H9 (cell line): ENCODE data around the gene KIF13A. TPM values are rescaled to one million over a fixed set of nuclear protein-coding genes. Genes with fewer than 3 reads are reported as not detected.

Source experiments
- DNase-seq: peaks from one replicate; pipeline ENCODE4 v3.0.0-alpha.2; 2017
- H2AFZ ChIP-seq: one replicate; pipeline ENCODE4 v1.6.1; 2013; ENCODE audit warnings: mild to moderate bottlenecking, low read length, control low read depth, moderate library complexity
- H2AK5ac ChIP-seq: 2 replicates; pipeline ENCODE4 v1.6.1; 2013; ENCODE audit warnings: low read length, control low read depth, mixed read lengths; ENCODE audit not compliant: insufficient read length
- H2BK120ac ChIP-seq: one replicate; pipeline ENCODE4 v1.6.1; 2013; ENCODE audit warnings: low read depth, mild to moderate bottlenecking, low read length, control low read depth, inconsistent platforms; ENCODE audit not compliant: poor library complexity, severe bottlenecking
- H2BK12ac ChIP-seq: 2 replicates; pipeline ENCODE4 v1.6.1; 2013; ENCODE audit warnings: low read length, control low read depth, mixed read lengths, low read depth; ENCODE audit not compliant: insufficient read length
- H2BK15ac ChIP-seq: 2 replicates; pipeline ENCODE4 v1.6.1; 2013; ENCODE audit warnings: low read depth, low read length, control low read depth
- H2BK20ac ChIP-seq: one replicate; pipeline ENCODE4 v1.6.1; 2013; ENCODE audit warnings: low read depth, mild to moderate bottlenecking, low read length, control low read depth, inconsistent platforms; ENCODE audit not compliant: poor library complexity, severe bottlenecking
- H2BK5ac ChIP-seq: 2 replicates; pipeline ENCODE4 v1.6.1; 2013; ENCODE audit warnings: low read length, control low read depth, mixed read lengths; ENCODE audit not compliant: insufficient read length
- H3K14ac ChIP-seq: 2 replicates; pipeline ENCODE4 v1.6.1; 2013; ENCODE audit warnings: low read length, control low read depth; ENCODE audit not compliant: insufficient read depth
- H3K18ac ChIP-seq: 2 replicates; pipeline ENCODE4 v1.6.1; 2013; ENCODE audit warnings: low read depth, mild to moderate bottlenecking, mixed read lengths, low read length, control low read depth; ENCODE audit not compliant: insufficient read length
- H3K23ac ChIP-seq: 2 replicates; pipeline ENCODE4 v1.6.1; 2013; ENCODE audit warnings: low read length, control low read depth, mixed read lengths, low read depth; ENCODE audit not compliant: insufficient read length
- H3K23me2 ChIP-seq: 2 replicates; pipeline ENCODE4 v1.6.1; 2013; ENCODE audit warnings: low read depth, mild to moderate bottlenecking, mixed read lengths, low read length, control low read depth; ENCODE audit not compliant: insufficient read length, poor library complexity, severe bottlenecking
- H3K27ac ChIP-seq: 2 replicates; pipeline ENCODE4 v1.5.1; 2013; ENCODE audit warnings: low read length, control low read depth, mixed read lengths, low read depth; ENCODE audit not compliant: insufficient read length
- H3K27me3 ChIP-seq: 2 replicates; pipeline ENCODE4 v1.6.1; 2013; ENCODE audit warnings: low read length, control low read depth, inconsistent platforms; ENCODE audit not compliant: insufficient read depth
- H3K4ac ChIP-seq: 2 replicates; pipeline ENCODE4 v1.6.1; 2013; ENCODE audit warnings: low read depth, mild to moderate bottlenecking, control low read depth, inconsistent platforms, low read length, moderate library complexity
- H3K4me1 ChIP-seq: 2 replicates; pipeline ENCODE4 v1.6.1; 2013; ENCODE audit warnings: low read length, control low read depth, inconsistent platforms; ENCODE audit not compliant: insufficient read depth
- H3K4me2 ChIP-seq: 2 replicates; pipeline ENCODE4 v1.6.1; 2013; ENCODE audit warnings: low read length, control low read depth, mixed read lengths; ENCODE audit not compliant: insufficient read length, insufficient read depth
- H3K56ac ChIP-seq: 2 replicates; pipeline ENCODE4 v1.6.1; 2013; ENCODE audit warnings: low read depth, mild to moderate bottlenecking, mixed read lengths, low read length, control low read depth; ENCODE audit not compliant: insufficient read length
- H3K79me1 ChIP-seq: 2 replicates; pipeline ENCODE4 v1.6.1; 2013; ENCODE audit warnings: low read depth, mild to moderate bottlenecking, moderate library complexity, low read length, control low read depth, inconsistent platforms; ENCODE audit not compliant: insufficient read depth, poor library complexity, severe bottlenecking
- H3K79me2 ChIP-seq: 2 replicates; pipeline ENCODE4 v1.6.1; 2013; ENCODE audit warnings: low read length, control low read depth, inconsistent platforms; ENCODE audit not compliant: insufficient read depth
- H3K9ac ChIP-seq: 2 replicates; pipeline ENCODE4 v1.6.1; 2013; ENCODE audit warnings: low read length, control low read depth, mixed read lengths; ENCODE audit not compliant: insufficient read length; ENCODE audit errors: extremely low read depth
- H3K9me3 ChIP-seq: one replicate; pipeline ENCODE4 v1.6.1; 2013; ENCODE audit warnings: low read depth, low read length, inconsistent platforms; ENCODE audit not compliant: control insufficient read depth
- H3T11ph ChIP-seq: one replicate; pipeline ENCODE4 v1.6.1; 2013; ENCODE audit warnings: mild to moderate bottlenecking, low read length, control low read depth, inconsistent platforms
- H4K20me1 ChIP-seq: one replicate; pipeline ENCODE4 v1.6.1; 2013; ENCODE audit not compliant: control insufficient read depth, insufficient read length, insufficient read depth
- H4K5ac ChIP-seq: 2 replicates; pipeline ENCODE4 v1.6.1; 2013; ENCODE audit warnings: low read depth, mild to moderate bottlenecking, mixed read lengths, low read length, control low read depth; ENCODE audit not compliant: insufficient read length
- H4K8ac ChIP-seq: replicated peaks from 2 replicates; pipeline ENCODE4 v1.6.1; 2013; ENCODE audit warnings: low read length, control low read depth, mixed read lengths, low read depth; ENCODE audit not compliant: insufficient read length
- H4K91ac ChIP-seq: 2 replicates; pipeline ENCODE4 v1.6.1; 2013; ENCODE audit warnings: low read depth, mild to moderate bottlenecking, moderate library complexity, mixed read lengths, low read length, control low read depth; ENCODE audit not compliant: insufficient read length
- H3K27ac Mint-ChIP-seq, 3 experiments: 2 replicates in 2 of 3; 3 replicates in 1 of 3; pipeline ENCODE4 v1.8.0; 2020 to 2021; ENCODE audit warnings: mixed read lengths in 3 of 3, mild to moderate bottlenecking in 1 of 3, moderate library complexity in 1 of 3
- H3K27me3 Mint-ChIP-seq: 2 replicates; pipeline ENCODE4 v1.8.0; 2021; ENCODE audit warnings: low read depth, mild to moderate bottlenecking, moderate library complexity, mixed read lengths
- H3K36me3 Mint-ChIP-seq, 3 experiments: 2 replicates in 2 of 3; 3 replicates in 1 of 3; pipeline ENCODE4 v1.8.0; 2020 to 2021; ENCODE audit warnings: low read depth in 3 of 3, mixed read lengths in 3 of 3; ENCODE audit not compliant: insufficient read depth in 1 of 3
- H3K4me1 Mint-ChIP-seq, 2 experiments: 2 replicates each; pipeline ENCODE4 v1.8.0; 2020; ENCODE audit warnings: mixed read lengths in 2 of 2
- H3K4me3 Mint-ChIP-seq, 2 experiments: 2 replicates in 1 of 2; 3 replicates in 1 of 2; pipeline ENCODE4 v1.8.0; 2020 to 2021; ENCODE audit warnings: mild to moderate bottlenecking in 2 of 2, mixed read lengths in 2 of 2, moderate library complexity in 1 of 2
- H3K9me3 Mint-ChIP-seq, 2 experiments: 2 replicates in 1 of 2; 3 replicates in 1 of 2; pipeline ENCODE4 v1.8.0; 2020; ENCODE audit warnings: mild to moderate bottlenecking in 2 of 2, mixed read lengths in 2 of 2, moderate library complexity in 1 of 2
- CTCF ChIP-seq: fragments of 200-600 bp; sonication (generic); conservative IDR thresholded peaks from 3 replicates; pipeline ENCODE4 v1.8.0; 2021; ENCODE audit warnings: antibody characterized with exemption, mild to moderate bottlenecking
- total RNA-seq: library from RNA; stranded (reverse); gene quantifications from 2 replicates; pipeline ENCODE4 v1.2.1, GENCODE V29; 2021

The KIF13A gene
- total RNA-seq, 1 experiment from 2014 or later = 38.2 TPM

GRCh38 chr6:17790489-17790888 is 196.9 kb downstream of the KIF13A start:
- H3K4me1 Mint-ChIP-seq = 0 out of 4 replicates have a peak, but pooled peaks cover 0 to under 1% of the 10 kb centered on the region in 2 experiments
- no peaks in the 10 kb centered on the region for H3K79me2 ChIP-seq

More at GRCh38 chr6:17790489-17790888, 196.9 kb downstream of the KIF13A start:
- H3K9me3 ChIP-seq = no peaks in the 10 kb centered on the region
- no peak overlapping the region for H2BK5ac ChIP-seq
- H3K27ac ChIP-seq = no peak overlapping the region
- H3K4me2 ChIP-seq = no peak overlapping the region
- no peaks in the 10 kb centered on the region for H4K20me1 ChIP-seq
- H4K91ac ChIP-seq = no peak overlapping the region
- no peak overlapping the region for H4K5ac ChIP-seq
- H3K4me3 Mint-ChIP-seq = no peak overlapping the region
- H2AK5ac ChIP-seq = no peak overlapping the region
- no peak overlapping the region for H3K27ac Mint-ChIP-seq
- no peak overlapping the region for H2BK120ac ChIP-seq
- H2BK12ac ChIP-seq = no peak overlapping the region
- no peak overlapping the region for H3K56ac ChIP-seq
- H3K9me3 Mint-ChIP-seq = no peaks in the 10 kb centered on the region
- no peaks in the 10 kb centered on the region for H3K27me3 Mint-ChIP-seq
- no peak overlapping the region for H3T11ph ChIP-seq
- no peaks in the 10 kb centered on the region for H3K4me1 ChIP-seq
- TF ChIP-seq CTCF = no peak
- H3K27me3 ChIP-seq = no peaks in the 10 kb centered on the region
- H3K4ac ChIP-seq = no peak overlapping the region
- H3K23ac ChIP-seq = no peak overlapping the region
- no peaks in the 10 kb centered on the region for H3K79me1 ChIP-seq
- H4K8ac ChIP-seq = no peak overlapping the region
- DNase-seq = no peak
- H3K9ac ChIP-seq = no peak overlapping the region
- H3K14ac ChIP-seq = no peak overlapping the region
- H2AFZ ChIP-seq = no peak overlapping the region
- no peak overlapping the region for H2BK20ac ChIP-seq
- H2BK15ac ChIP-seq = no peak overlapping the region
- H3K18ac ChIP-seq = no peak overlapping the region
- no peaks in the 10 kb centered on the region for H3K23me2 ChIP-seq
- H3K36me3 Mint-ChIP-seq = peaks cover 14 to 59% (median 45%) of the 10 kb centered on the region in 3 experiments; a peak in 6 of 7 replicates
